Stimulated activated CD8-positive, alpha-beta memory T cell treated with anti-CD3 and anti-CD28 coated beads, Interleukin-15, amount 100 ng/mL, for 24 hours (primary cell): ENCODE measurements around the gene MEIS2.
"Not testable (repeated sequence)": the region's sequence is repeated elsewhere in the genome, so short reads cannot be mapped to it uniquely, and the experiment has no call there.

Source experiments
- DNase-seq: peaks from one replicate; pipeline ENCODE4 v3.0.0-alpha.2; 2020; ENCODE audit warnings: low read depth

Gene MEIS2

DNA sequence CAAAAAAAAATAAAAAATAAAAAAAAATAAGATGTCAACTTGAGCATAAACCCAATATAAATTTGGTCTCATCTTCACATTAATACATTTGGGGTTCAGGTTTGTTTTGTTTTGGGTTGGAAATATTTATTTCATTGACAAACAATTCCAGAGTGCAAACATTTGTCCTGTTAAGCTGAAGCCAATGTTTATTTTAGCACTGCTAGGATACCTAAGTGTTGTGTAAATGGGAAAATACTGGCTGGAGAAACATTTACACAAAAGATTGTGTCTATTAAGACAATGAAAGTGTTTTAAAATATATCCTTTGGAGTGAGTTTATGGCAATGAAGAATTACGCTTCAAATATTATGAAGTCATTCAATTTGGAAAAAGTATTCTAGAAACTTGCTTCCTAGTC, 91.1 kb downstream of the MEIS2 start:
- no peak for DNase-seq

DNA sequence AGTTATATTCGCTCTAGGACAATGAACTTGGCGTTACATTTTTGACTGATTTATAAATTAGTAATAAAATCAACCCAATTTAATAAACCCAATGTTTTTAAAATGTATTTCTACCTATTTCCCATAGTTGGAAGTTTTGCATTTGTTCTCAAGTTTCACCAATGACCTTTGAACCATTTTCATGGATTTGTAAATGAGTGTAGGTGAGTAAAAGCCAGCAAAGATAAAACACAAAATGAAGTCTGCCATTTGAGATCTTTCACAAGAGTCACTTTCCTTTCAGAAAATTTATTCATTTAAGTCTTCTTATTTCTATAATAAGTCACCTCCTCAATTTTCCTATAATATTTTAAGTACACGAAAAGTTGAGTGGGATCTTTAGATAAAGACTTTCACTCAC, 92.1 kb downstream of the MEIS2 start:
- no peak for DNase-seq

DNA sequence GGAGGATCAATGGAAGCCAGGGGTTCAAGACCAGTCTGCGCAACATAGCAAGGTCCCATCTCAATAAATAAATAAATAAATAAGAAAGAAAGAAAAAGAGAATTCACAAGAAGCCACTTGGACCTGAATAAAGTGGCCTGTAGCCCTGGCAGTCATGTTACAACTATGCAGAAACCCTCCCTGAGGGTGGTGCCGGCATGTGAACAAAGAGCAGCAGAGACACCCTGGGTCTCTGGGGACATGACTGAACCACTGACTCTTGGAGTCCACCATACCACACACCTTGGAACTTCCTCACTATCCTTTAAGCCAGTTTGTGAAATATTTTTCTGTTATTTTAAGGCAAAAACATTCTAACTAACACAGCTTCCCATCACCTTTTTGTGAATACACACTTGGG, 93.0 kb downstream of the MEIS2 start:
- DNase-seq, result no peak

DNA sequence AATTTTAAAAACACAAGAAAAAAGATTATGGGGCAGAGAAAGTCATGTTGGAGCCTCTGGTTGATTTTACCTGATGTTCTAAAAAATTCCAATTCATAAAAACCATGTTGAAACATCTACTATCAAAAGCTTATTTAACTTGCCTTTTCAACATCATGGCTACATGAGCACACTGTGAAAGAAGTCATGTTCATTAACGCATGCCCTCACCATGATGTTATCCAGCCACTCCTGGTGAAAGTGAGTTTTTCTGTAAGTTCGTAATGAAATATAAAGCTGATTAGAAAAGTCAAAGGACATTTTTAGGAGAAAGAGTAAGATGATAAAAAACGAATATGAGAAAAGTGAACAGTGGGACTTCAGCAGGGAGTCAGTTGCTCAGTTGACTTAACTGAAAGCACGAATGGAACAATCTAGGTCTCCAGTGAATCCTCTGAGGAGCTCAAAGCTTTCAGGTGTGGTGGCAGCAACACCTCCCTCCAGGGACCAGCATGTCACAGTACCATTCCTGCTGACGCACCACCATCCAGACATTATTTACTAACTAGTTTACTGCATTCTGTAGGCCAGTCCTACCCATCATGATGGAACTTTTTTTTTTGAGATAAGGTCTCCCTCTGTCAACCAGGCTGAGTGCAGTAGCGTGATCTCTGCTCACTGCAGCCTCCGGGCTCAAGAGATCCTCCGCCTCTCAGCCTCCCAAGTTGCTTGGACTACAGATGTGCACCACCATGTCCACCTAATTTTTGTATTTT, 95.2 kb downstream of the MEIS2 start:
- no peak for DNase-seq

DNA sequence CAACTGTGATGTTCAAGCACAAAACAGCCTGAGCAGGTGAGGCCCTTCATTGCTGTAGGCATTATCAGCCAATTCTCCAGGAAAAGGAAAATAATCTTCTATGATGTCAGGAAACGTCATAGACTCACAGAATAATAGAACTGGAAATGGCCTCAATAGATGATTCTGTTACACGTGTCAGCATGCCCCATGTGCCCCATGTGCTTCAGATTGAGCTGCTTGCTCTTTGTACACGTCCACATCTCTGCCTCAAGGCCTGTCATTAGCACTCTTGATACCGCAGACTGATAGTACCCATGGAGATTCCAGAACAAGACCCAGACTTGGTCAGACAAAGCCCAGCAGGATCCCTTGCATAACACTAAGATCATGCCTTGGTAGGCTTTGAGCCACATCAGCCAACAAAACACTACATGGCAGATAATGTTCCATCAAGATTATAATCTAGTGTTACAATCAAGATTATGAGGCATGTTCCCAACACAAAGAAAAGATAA, 95.9 kb downstream of the MEIS2 start:
- DNase-seq, result no peak

DNA sequence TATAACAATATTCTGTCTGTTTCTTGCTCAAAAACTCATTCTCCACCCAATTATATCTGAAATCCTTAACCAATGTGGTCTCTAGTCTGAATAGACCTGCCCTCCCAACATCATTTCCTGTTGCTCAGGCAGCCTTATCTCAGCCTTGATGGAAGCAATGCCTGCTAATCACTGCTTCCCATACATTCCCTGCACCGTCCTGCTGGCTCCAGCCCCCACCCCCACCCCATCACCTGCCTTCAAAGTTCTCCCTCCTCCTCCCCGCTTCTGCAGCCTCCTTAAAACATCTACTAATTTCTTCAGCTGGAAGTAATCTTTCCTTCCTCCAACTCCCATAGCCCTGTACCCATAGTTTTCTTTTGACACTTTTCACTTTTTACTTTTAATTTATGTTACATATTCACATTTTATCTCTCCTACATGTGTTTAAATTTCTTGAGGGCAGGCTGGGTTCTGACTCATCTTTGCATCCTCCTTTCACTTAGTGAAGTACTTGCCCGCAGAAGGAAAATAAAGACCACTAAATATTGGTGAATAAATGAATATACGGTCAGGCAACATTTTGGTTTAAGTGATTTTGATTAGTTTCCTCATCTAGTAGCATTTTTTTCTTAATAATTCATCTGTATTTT, 98.2 kb downstream of the MEIS2 start:
- no peak for DNase-seq

DNA sequence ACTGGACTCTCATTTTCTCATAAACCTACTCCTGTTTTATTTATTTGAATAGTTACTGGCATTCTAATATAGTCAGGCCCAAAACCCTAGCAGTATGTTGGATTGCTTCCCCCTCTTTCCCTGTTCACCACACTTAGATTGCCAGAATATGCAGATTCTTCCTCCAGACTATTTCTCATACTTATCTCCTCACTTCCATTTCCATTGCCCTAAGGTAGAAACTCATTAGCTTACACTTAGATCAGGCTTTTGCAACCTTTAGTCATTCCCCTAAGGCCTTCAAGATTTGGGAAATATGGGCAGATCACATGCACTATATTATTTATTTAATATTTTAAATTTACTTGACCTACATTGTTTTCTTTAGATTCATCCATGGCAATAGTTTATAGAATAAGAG, 98.9 kb downstream of the MEIS2 start:
- DNase-seq, result no peak

DNA sequence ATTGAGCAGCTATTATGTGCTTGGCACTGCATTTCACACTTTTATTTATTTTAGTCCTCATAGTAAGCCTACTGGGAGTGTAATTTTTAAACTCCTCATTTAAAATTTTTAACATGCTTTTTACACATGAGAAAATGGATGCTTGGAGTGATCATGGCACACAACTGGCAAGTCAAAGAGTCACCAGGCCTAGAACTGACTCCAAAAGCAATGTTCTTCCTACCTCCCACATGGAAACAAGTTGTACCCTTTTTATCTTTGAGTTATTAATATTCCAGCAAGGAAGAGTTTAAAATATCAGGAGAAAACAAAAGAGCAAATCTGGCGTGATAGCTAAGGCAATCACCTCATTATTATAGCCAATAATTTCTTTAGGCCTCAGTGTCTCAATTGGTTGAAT, 100.6 kb downstream of the MEIS2 start:
- no peak for DNase-seq

DNA sequence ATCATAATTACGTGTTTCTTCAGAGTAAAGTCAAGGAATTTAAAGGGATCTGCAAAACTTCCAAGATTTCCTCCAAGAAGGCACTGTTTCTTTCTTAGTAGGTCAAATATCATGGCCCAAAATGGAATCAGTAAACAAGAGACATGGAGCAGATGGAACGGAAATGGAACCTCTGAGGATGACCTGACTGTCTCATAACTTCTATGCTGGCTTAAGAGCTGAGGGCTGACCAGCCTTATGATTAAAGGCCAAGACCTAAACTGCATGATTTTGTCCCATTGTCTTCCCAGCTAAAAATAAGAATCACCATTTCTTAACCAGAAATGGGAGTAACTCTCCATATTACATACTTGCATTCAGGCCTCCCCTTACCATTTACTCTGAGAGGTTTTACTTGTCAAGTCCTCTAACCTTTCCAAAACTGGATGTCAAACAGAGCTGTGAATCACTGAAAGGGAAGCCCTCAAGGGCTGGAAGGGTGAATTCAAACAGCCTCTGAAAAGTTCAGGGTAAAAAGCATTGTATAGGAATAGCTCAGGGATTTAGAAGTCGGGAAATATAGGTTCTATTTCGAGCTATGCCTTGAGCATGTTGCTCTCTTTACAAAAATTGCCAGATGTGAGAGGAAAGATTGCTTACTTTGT, 103.7 kb downstream of the MEIS2 start:
- no peak for DNase-seq

DNA sequence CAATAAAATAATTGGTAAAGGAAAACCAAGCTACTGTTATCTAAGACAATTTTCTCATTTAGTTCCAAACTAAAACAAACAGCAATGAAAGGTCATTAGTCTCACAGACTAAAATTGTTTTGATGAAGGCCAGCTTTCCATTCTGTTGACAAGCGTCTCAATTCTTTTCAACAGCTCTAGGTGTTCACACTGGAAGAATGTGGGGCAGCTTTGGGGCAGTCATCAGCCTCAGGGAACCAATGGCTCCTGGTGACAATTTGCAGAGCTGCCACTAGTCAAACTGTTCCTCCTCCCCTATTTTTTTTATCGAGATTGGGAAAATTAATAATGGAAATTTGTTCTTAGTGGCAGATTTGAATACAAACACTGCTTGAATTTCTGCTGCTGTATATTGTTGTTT, 104.2 kb downstream of the MEIS2 start:
- no peak for DNase-seq

DNA sequence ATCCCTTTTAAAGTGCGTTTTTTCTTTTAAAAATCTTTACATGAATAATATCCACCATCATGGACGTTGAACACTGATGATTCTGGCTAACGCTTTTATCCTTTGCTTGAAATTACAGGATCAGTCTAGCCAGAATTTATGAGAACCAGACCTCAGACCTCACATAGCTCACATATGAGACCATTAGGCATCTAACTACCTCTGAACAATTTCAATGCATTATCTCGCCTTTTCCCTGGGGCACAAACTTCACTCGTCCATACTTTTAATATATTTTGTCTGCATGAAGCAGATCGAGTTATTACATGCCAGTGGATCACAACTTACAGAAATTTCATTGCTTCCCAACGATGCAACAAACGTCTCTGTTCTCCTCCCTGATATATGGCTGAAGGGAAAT, 105.6 kb downstream of the MEIS2 start:
- DNase-seq, result no peak

DNA sequence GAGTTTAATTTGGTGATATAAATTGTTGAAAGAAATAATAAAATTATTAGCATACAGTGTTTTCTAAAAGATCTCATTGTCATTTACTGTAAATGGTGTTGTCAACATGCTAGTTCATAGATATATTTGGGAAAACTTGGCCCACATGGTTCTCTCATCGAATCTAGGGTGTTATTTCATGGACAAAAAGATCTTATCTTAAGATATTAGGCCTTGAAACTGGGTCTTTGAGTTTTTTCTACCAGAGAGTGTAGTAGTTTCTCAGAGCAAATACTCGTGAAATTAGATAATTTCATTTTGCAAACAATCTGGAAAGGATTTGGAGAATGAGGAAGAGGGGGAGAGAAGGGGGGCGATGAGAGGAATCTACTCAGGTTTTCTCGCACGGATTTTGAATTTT, 107.9 kb downstream of the MEIS2 start:
- no peak for DNase-seq

DNA sequence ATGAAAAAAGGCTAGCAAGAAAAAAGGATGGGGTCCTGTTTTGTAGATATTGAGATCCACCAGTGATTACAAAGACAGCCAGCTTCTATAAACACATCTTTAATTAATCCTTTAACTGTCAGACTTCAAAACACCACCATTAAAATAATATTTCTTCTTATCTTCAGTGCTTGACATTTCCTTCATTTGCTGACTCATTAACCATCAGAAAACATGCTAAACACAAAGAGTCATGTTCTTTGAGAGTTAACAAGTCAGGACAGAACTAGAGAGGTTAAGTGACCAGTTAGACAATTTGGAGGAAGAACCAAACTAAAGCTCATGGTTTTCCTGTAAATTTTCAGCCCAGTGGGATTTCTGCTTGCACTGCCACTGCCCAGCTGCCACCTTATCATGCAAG, 111.4 kb downstream of the MEIS2 start:
- no peak for DNase-seq

DNA sequence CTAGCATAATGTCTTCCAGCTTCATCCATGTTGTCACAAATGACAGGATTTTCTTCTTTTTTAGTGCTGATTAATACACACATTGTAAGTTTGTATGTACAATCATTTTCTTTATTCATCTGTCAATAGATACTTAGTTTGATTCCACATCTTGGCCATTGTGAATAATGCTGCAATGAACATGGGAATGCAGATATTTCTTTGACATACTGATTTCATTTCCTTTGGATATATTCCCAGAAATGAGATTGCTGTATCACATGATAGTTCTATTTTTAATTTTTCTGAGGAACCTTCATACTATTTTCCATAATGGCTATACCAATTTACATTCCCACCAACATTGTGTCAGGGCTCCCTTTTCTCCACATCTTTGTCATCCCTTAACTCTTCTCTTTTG, 117.9 kb downstream of the MEIS2 start:
- DNase-seq, result no peak

DNA sequence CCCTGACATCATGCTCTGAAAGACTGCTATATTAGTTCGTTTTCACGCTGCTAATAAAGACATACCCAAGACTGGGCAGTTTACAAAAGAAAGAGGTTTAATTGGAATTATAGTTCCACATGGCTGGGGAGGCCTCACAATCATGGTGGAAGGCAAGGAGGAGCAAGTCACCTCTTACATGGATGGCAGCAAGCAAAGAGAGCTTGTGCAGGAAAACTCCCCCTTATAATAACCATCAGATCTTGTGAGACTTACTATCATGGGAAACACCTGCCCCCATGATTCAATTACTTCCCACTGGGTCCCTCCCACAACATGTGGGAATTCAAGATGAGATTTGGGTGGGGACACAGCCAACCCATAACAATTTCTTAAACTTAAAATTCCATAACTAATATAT, 120.1 kb downstream of the MEIS2 start:
- DNase-seq, result not testable (repeated sequence)

DNA sequence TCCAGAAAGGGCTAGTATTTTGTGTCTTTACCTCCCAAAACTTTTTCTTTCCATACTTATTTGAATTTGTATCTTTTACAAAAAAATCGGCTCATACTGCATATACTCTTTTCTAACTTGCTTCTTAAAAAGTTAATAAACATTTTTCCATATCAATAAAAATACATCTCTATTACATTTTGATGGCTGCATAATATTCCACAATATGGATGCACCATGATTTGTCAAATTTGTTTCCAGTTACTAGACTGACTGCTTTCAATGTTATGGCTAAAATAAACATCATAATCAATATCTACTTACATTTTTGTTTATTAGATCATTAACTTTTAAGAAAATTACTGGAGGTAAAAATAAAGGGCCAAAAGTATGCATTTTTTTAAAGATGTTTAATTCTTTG, 121.7 kb downstream of the MEIS2 start:
- DNase-seq, result no peak

DNA sequence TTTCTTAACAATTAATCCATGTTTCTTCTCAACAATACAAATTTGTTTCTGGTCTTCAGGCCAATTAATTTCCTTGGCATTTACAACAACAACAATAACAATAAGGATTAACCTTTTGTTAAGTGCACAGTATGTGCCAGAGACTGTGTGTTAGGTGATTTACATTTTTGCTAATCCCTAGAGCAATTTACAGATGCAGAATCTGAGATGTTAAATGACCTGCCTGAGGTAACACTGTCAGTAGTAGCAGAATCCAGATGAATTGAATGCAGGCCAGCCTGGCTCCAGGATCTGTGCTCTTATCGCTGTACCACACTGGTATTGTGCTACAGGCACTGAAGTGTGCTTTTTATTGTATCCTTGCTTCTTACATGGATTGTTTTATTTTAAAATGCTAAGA, 122.2 kb downstream of the MEIS2 start:
- DNase-seq, result no peak

DNA sequence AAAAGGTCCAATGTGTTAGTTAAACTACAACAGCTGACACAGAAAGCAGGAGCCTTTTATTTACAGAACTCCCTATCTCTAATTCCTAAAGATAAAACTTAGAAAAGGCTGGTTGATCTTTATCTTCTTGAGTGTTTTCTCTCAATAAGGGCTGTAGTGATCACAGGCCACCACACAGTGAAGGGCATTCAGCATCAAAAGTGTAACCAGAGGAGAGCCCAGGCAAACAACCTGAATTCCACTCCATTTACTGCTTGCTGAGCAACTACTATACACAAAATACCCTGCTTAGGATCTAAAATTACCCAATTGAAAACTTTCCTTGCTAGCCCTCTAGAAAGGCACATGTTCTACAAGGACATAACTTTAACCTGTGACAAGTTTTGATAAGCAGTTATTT, 122.7 kb downstream of the MEIS2 start:
- no peak for DNase-seq

DNA sequence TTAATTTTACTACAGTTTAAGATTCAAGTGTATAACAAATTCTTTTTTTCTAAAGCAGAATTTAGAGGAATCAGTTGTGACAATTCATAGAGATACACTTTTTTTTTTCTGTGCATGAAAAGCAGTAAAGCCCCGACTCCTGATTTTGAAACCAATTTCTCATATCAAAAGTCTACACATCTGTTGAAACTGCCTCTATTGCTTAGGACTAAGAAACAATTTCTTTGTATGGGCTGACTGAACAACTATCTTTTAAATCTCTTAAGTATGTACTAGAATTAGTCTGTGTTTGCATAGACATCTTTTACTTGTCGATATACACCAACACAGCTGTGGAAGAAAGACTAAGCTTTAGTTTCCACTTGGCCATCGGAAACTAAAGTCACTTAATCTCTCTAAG, 127.6 kb downstream of the MEIS2 start:
- no peak for DNase-seq

DNA sequence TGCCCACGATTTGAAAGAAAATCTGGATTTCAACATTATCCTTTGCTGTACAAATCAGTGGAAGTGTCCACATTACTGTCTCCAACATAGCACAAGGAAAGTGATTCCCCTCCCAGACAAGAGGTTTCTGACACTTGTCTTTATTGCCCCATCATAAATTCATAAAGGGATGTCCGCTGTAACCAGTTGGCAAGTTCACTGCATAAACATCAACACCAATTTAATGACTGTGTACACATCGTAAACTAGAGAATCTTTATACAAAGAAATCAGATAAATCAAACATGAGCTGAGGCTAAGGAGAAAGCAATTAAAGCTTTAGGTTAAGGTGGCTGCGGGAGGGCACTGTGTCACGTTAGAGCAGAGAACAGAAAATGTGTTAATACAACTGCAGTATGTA, 129.8 kb downstream of the MEIS2 start:
- DNase-seq, result no peak

DNA sequence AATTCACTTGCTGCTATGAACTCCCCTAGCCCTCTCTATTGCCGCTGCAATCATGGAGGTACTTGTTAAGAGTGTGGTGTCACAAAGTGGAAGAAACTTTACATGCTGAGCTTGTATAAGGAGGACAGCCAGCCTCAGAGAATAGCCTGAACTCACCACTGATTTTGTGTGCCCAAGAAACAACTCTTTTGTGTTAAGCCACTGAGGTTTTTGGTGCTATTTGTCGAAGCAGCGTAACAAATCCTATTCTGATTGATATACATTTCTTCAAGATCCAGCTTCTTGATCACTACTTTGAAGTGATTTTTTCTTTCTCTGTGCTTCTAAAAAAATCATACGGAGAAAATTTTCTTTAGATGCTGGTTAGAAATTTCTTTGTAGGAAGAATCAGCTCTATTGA, 132.4 kb downstream of the MEIS2 start:
- no peak for DNase-seq

DNA sequence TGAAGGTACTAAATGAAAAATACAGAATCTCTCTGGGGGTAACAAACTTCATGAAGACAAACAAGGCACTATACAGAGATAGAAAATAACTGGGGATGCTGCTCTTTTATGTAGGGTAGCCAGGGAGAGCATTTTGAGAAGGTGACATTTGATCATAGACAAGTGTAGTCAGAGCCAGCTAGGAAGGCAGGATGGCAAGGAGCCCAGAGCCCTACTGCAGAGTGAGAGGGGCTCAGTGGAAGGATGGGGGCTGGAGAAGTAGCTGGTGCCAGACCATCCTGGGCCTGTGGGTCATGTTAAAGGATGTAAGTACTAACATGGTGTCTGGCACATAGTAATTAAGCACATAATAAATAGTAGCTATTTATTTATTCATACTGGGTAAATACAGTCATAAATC, 133.6 kb downstream of the MEIS2 start:
- DNase-seq, result no peak

DNA sequence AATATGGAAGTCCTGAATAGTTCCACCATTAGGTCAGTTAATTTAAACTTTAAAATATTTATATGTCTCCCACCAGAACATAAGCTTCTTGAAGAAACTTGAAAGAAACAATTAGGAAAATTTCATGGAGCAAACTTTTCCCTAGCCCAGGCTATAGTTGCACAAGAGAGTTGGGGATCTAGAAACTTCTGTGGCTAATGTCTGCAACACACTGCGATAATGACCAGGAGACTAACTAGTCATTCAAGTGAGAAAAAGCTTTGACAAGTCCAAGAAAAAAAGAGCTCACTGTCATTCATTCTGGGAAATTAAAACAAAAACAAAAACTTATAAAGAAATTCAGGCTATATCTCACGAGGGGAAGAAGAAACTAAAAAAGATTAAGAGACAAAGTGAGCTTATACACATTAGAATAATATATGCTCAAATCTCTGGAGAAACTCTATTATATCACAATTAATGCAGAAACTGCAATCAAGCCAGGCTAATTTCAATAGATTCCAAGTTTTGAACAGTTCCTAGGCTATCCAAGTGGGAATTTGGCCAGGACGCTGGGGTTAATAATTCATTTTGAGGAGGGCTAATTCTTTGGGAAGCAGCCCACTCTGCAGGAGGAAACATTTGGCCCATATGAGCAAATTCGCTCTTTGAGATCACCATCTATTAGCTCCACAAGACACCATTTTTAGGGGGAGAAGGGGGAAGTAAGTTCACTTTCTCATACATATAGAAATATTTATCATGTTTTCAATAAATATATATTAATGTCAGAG, 134.6 kb downstream of the MEIS2 start:
- DNase-seq, result no peak
